Karpas-422 (cell line): ENCODE measurements around the gene ATP1A3. TPM values are rescaled to one million over a fixed set of nuclear protein-coding genes. Genes with fewer than 3 reads are reported as not detected.

Experiments
- DNase-seq: peaks from one replicate; pipeline ENCODE4 v3.0.0-alpha.2; 2015
- H2AFZ ChIP-seq: fragments of 200-600 bp; sonication (generic); 2 replicates; pipeline ENCODE4 v1.6.1; 2014; ENCODE audit warnings: antibody characterized with exemption, low read length, mixed read lengths
- H3K27ac ChIP-seq: fragments of 200-600 bp; sonication (generic); 2 replicates; pipeline ENCODE4 v1.5.1; 2014; ENCODE audit warnings: mild to moderate bottlenecking, low read length, moderate library complexity
- H3K27me3 ChIP-seq: fragments of 200-600 bp; sonication (generic); 2 replicates; pipeline ENCODE4 v1.6.1; 2014; ENCODE audit warnings: low read length, mixed read lengths
- H3K36me3 ChIP-seq: fragments of 200-600 bp; sonication (generic); 2 replicates; pipeline ENCODE4 v1.6.1; 2014; ENCODE audit warnings: low read length, mixed read lengths; ENCODE audit not compliant: insufficient read depth
- H3K4me1 ChIP-seq: fragments of 200-600 bp; sonication (generic); 2 replicates; pipeline ENCODE4 v1.6.1; 2014; ENCODE audit warnings: mild to moderate bottlenecking, low read length, mixed read lengths
- H3K4me2 ChIP-seq: fragments of 200-600 bp; sonication (generic); 2 replicates; pipeline ENCODE4 v1.6.1; 2014; ENCODE audit warnings: low read length, low read depth, mild to moderate bottlenecking; ENCODE audit not compliant: poor library complexity, severe bottlenecking
- H3K4me3 ChIP-seq: fragments of 200-600 bp; sonication (generic); 2 replicates; pipeline ENCODE4 v1.5.1; 2014; ENCODE audit warnings: mild to moderate bottlenecking, antibody characterized with exemption, low read length, mixed read lengths
- H3K79me2 ChIP-seq: fragments of 200-600 bp; sonication (generic); 2 replicates; pipeline ENCODE4 v1.6.1; 2014; ENCODE audit warnings: mild to moderate bottlenecking, low read length, mixed read lengths
- H3K9ac ChIP-seq: fragments of 200-600 bp; sonication (generic); 2 replicates; pipeline ENCODE4 v1.6.0; 2014; ENCODE audit warnings: low read length
- H3K9me2 ChIP-seq: fragments of 200-600 bp; sonication (generic), shearing (Covaris generic); replicated peaks from 2 replicates; pipeline ENCODE4 v1.6.0; 2014; ENCODE audit warnings: mild to moderate bottlenecking, low read length, moderate library complexity; ENCODE audit not compliant: insufficient read depth
- H3K9me3 ChIP-seq: fragments of 300-700, 200-600 bp; sonication (generic); 2 replicates; pipeline ENCODE4 v1.6.1; 2014; ENCODE audit warnings: low read length, mixed read lengths
- H4K20me1 ChIP-seq: fragments of 200-600 bp; sonication (generic); 2 replicates; pipeline ENCODE4 v1.6.1; 2014; ENCODE audit warnings: mild to moderate bottlenecking, antibody characterized with exemption, low read length, low read depth; ENCODE audit not compliant: insufficient read depth
- total RNA-seq: library from RNA; depleted of rRNA; stranded (reverse); fragments of >200 nt; shearing (Covaris generic); gene quantifications from 2 replicates; pipeline ENCODE4 v1.2.3, GENCODE V29; 2014; ENCODE audit warnings: low replicate concordance

The ATP1A3 gene
- total RNA-seq, 1 experiment from 2014 or later: 26.6 TPM

- Histone ChIP-seq H3K36me3 (no peaks in the 10 kb centered on the region), H2AFZ (no peak overlapping the region), H3K4me2 (no peak overlapping the region), H3K79me2 (no peaks in the 10 kb centered on the region), H3K9ac (peak overlapping the region; percentile 74), H3K9me2 (no peaks in the 10 kb centered on the region), H3K4me1 (peaks cover 77% of the 10 kb centered on the region), H3K9me3 (no peaks in the 10 kb centered on the region), H4K20me1 (no peaks in the 10 kb centered on the region), H3K4me3 (no peak overlapping the region), H3K27me3 (no peaks in the 10 kb centered on the region), H3K27ac (no peak overlapping the region)
- DNase-seq: no peak
These were observed 58.1 kb downstream of the ATP1A3 start for GRCh38 chr19:41935760-41936415.

GRCh38 chr19:41934849-41935374, 59.1 kb downstream of the ATP1A3 start:
- Histone ChIP-seq H4K20me1 (no peaks in the 10 kb centered on the region), H3K27ac (no peak overlapping the region), H2AFZ (no peak overlapping the region), H3K79me2 (no peaks in the 10 kb centered on the region), H3K9me2 (no peaks in the 10 kb centered on the region), H3K4me2 (no peak overlapping the region), H3K27me3 (no peaks in the 10 kb centered on the region), H3K4me1 (peaks cover 79% of the 10 kb centered on the region), H3K36me3 (no peaks in the 10 kb centered on the region), H3K9ac (no peak overlapping the region), H3K4me3 (no peak overlapping the region), H3K9me3 (no peaks in the 10 kb centered on the region)
- peak; percentile 90 for DNase-seq

- Histone ChIP-seq H2AFZ (no peak overlapping the region), H4K20me1 (no peaks in the 10 kb centered on the region), H3K36me3 (no peaks in the 10 kb centered on the region), H3K9me2 (no peaks in the 10 kb centered on the region), H3K4me1 (peaks cover 85% of the 10 kb centered on the region), H3K4me3 (no peak overlapping the region), H3K79me2 (no peaks in the 10 kb centered on the region), H3K27me3 (no peaks in the 10 kb centered on the region), H3K4me2 (no peak overlapping the region), H3K9me3 (no peaks in the 10 kb centered on the region), H3K9ac (peak overlapping the region; percentile 37), H3K27ac (peak overlapping the region; percentile 22; the same call in 1 of the 2 replicates)
- peak; percentile 71 for DNase-seq
These were observed 60.2 kb downstream of the ATP1A3 start for GRCh38 chr19:41933693-41934426.

GRCh38 chr19:41932720-41933332, 61.2 kb downstream of the ATP1A3 start:
- Histone ChIP-seq H3K79me2 (no peaks in the 10 kb centered on the region), H3K4me1 (peaks cover 83% of the 10 kb centered on the region), H3K9me2 (no peaks in the 10 kb centered on the region), H3K9ac (no peak overlapping the region), H3K27ac (no peak overlapping the region), H3K9me3 (no peaks in the 10 kb centered on the region), H2AFZ (no peak overlapping the region), H3K4me3 (no peak overlapping the region), H3K27me3 (no peaks in the 10 kb centered on the region), H3K36me3 (no peaks in the 10 kb centered on the region), H4K20me1 (no peaks in the 10 kb centered on the region), H3K4me2 (no peak overlapping the region)
- DNase-seq: no peak

GRCh38 chr19:41932259-41932719, 61.7 kb downstream of the ATP1A3 start:
- no peaks in the 10 kb centered on the region for H3K79me2 ChIP-seq
- H3K9me2 ChIP-seq: no peaks in the 10 kb centered on the region
- no peak overlapping the region for H3K27ac ChIP-seq
- H3K4me1 ChIP-seq: peaks cover 82% of the 10 kb centered on the region
- H3K4me2 ChIP-seq: no peak overlapping the region
- H4K20me1 ChIP-seq: no peaks in the 10 kb centered on the region
- H3K36me3 ChIP-seq: no peaks in the 10 kb centered on the region
- no peak overlapping the region for H3K4me3 ChIP-seq
- DNase-seq: no peak
- H3K27me3 ChIP-seq: no peaks in the 10 kb centered on the region
- no peak overlapping the region for H2AFZ ChIP-seq
- no peak overlapping the region for H3K9ac ChIP-seq
- H3K9me3 ChIP-seq: no peaks in the 10 kb centered on the region

- peak overlapping the region; percentile 94 for H3K4me2 ChIP-seq
- no peaks in the 10 kb centered on the region for H4K20me1 ChIP-seq
- H3K36me3 ChIP-seq: no peaks in the 10 kb centered on the region
- no peaks in the 10 kb centered on the region for H3K9me2 ChIP-seq
- no peak overlapping the region for H3K9ac ChIP-seq
- H3K27ac ChIP-seq: no peak overlapping the region
- H3K79me2 ChIP-seq: no peaks in the 10 kb centered on the region
- H2AFZ ChIP-seq: no peak overlapping the region
- H3K9me3 ChIP-seq: no peaks in the 10 kb centered on the region
- H3K27me3 ChIP-seq: no peaks in the 10 kb centered on the region
- DNase-seq: peak; percentile 86
- H3K4me1 ChIP-seq: peaks cover 73% of the 10 kb centered on the region
- H3K4me3 ChIP-seq: no peak overlapping the region
These were observed 63.0 kb downstream of the ATP1A3 start for GRCh38 chr19:41930926-41931592.

- H3K36me3 ChIP-seq: no peaks in the 10 kb centered on the region
- H3K4me1 ChIP-seq: peaks cover 67% of the 10 kb centered on the region
- DNase-seq: peak; percentile 71
- H3K9ac ChIP-seq: peak overlapping the region; percentile 91
- H3K9me3 ChIP-seq: no peaks in the 10 kb centered on the region
- no peaks in the 10 kb centered on the region for H4K20me1 ChIP-seq
- H2AFZ ChIP-seq: no peak overlapping the region
- H3K9me2 ChIP-seq: no peaks in the 10 kb centered on the region
- no peaks in the 10 kb centered on the region for H3K79me2 ChIP-seq
- peak overlapping the region; percentile 89 for H3K4me3 ChIP-seq
- no peak overlapping the region for H3K27ac ChIP-seq
- H3K4me2 ChIP-seq: peak overlapping the region; percentile 94
- no peaks in the 10 kb centered on the region for H3K27me3 ChIP-seq
These were observed 63.7 kb downstream of the ATP1A3 start for GRCh38 chr19:41930322-41930722.
